Smooth muscle cell (in vitro differentiated cells): Measurements from ENCODE around the gene B3GAT1. TPM values are rescaled to one million over a fixed set of nuclear protein-coding genes. Genes with fewer than 3 reads are reported as not detected.

Experiments used
- DNase-seq: peaks from one replicate; lab custom pipeline; 2025; ENCODE audit not compliant: unreplicated experiment; lab: John Stamatoyannopoulos, UW
- H2AFZ ChIP-seq: fragments of 200-600 bp; sonication (generic); 2 replicates; pipeline ENCODE4 v1.6.0; 2016; ENCODE audit warnings: antibody characterized with exemption, low read depth, mild to moderate bottlenecking
- H3F3A ChIP-seq: fragments of 200-600 bp; sonication (generic); 2 replicates; pipeline ENCODE4 v1.6.0; 2017; ENCODE audit warnings: antibody characterized with exemption, low read depth
- H3K27ac ChIP-seq: fragments of 200-600 bp; sonication (generic); 2 replicates; pipeline ENCODE4 v1.5.1; 2016; ENCODE audit warnings: low read depth, mild to moderate bottlenecking
- H3K27me3 ChIP-seq: fragments of 200-600 bp; sonication (generic); 2 replicates; pipeline ENCODE4 v1.6.1; 2016; ENCODE audit warnings: low read depth, mild to moderate bottlenecking
- H3K36me3 ChIP-seq: fragments of 200-600 bp; sonication (generic); 2 replicates; pipeline ENCODE4 v1.5.1; 2016; ENCODE audit warnings: low read depth
- H3K4me1 ChIP-seq: fragments of 200-600 bp; sonication (generic); 2 replicates; pipeline ENCODE4 v1.5.1; 2016; ENCODE audit warnings: low read depth
- H3K4me2 ChIP-seq: fragments of 200-600 bp; sonication (generic); 2 replicates; pipeline ENCODE4 v1.6.0; 2016; ENCODE audit warnings: mild to moderate bottlenecking
- H3K4me3 ChIP-seq: fragments of 200-600 bp; sonication (generic); 2 replicates; pipeline ENCODE4 v1.5.1; 2016; ENCODE audit warnings: mild to moderate bottlenecking
- H3K79me2 ChIP-seq: fragments of 200-600 bp; sonication (generic); 2 replicates; pipeline ENCODE4 v1.6.0; 2016; ENCODE audit warnings: low read depth, mild to moderate bottlenecking
- H3K9ac ChIP-seq: fragments of 200-600 bp; sonication (generic); 2 replicates; pipeline ENCODE4 v1.6.0; 2016; ENCODE audit warnings: low read depth
- H3K9me3 ChIP-seq: fragments of 200-600 bp; sonication (generic); replicated peaks from 2 replicates; pipeline ENCODE4 v1.5.1; 2016; ENCODE audit warnings: low read depth
- H4K20me1 ChIP-seq: fragments of 200-600 bp; sonication (generic); 2 replicates; pipeline ENCODE4 v1.6.0; 2016; ENCODE audit warnings: low read depth
- CTCF ChIP-seq: fragments of 200-600 bp; sonication (generic); IDR thresholded peaks from 2 replicates; pipeline ENCODE4 v1.5.1; 2017; ENCODE audit warnings: borderline replicate concordance, mild to moderate bottlenecking, antibody characterized with exemption; ENCODE audit not compliant: insufficient read depth, poor library complexity, severe bottlenecking
- WGBS: methylation state at CpG from one replicate; pipeline ENCODE4 v1.1.7; 2016; ENCODE audit warnings: low lambda C conversion rate; 5-methylcytosine and 5-hydroxymethylcytosine counted together
- polyA plus RNA-seq: library from polyadenylated mRNA; unstranded; fragments of >200 nt; fragmentation: Nextera tagmentation; extraction: Ambion mirVana; gene quantifications from 2 replicates; pipeline ENCODE4 v1.2.1, GENCODE V29; 2016
- total RNA-seq: library from RNA; depleted of rRNA; stranded (reverse); fragments of >200 nt; gene quantifications from 2 replicates; pipeline ENCODE4 v1.2.3, GENCODE V29; 2014

The B3GAT1 gene
- total and polyA plus RNA-seq, 2 experiments from 2014 or later, result not detected

- Histone ChIP-seq H3K27ac (no peak overlapping the region), H3K9ac (no peak overlapping the region), H3K36me3 (no peaks in the 10 kb centered on the region), H4K20me1 (no peaks in the 10 kb centered on the region), H3K79me2 (no peaks in the 10 kb centered on the region), H3K27me3 (no peaks in the 10 kb centered on the region), H3K4me2 (no peak overlapping the region), H3F3A (no peaks in the 10 kb centered on the region), H3K4me1 (no peaks in the 10 kb centered on the region), H3K9me3 (no peaks in the 10 kb centered on the region), H2AFZ (no peak overlapping the region), H3K4me3 (no peak overlapping the region)
- DNase-seq, result no peak
- 79% methylated on average over 4 of the region's 4 CpGs for WGBS
- no peak for TF ChIP-seq CTCF
These were observed 72.3 kb downstream of the B3GAT1 start for GRCh38 chr11:134339756-134340155.

- DNase-seq, result no peak
- Histone ChIP-seq H3K9me3 (no peaks in the 10 kb centered on the region), H4K20me1 (no peaks in the 10 kb centered on the region), H3K9ac (no peak overlapping the region), H3K27me3 (no peaks in the 10 kb centered on the region), H3K36me3 (no peaks in the 10 kb centered on the region), H2AFZ (no peak overlapping the region), H3K4me2 (no peak overlapping the region), H3F3A (no peaks in the 10 kb centered on the region), H3K4me3 (no peak overlapping the region), H3K4me1 (no peaks in the 10 kb centered on the region), H3K79me2 (no peaks in the 10 kb centered on the region), H3K27ac (no peak overlapping the region)
- WGBS, result 94% methylated on average over 7 of the region's 7 CpGs
- no peak for TF ChIP-seq CTCF
These were observed 73.4 kb downstream of the B3GAT1 start for GRCh38 chr11:134338654-134339053.

GRCh38 chr11:134338068-134338467 lies 74.0 kb downstream of the B3GAT1 start:
- TF ChIP-seq CTCF, result no peak
- H3K4me2 ChIP-seq, result no peak overlapping the region
- no peak overlapping the region for H3K4me3 ChIP-seq
- H3K36me3 ChIP-seq, result no peaks in the 10 kb centered on the region
- DNase-seq, result no peak
- no peaks in the 10 kb centered on the region for H3K9me3 ChIP-seq
- peaks cover 5% of the 10 kb centered on the region for H3K27me3 ChIP-seq
- no peaks in the 10 kb centered on the region for H3F3A ChIP-seq
- no peaks in the 10 kb centered on the region for H4K20me1 ChIP-seq
- H2AFZ ChIP-seq, result no peak overlapping the region
- 90% methylated on average over 15 of the region's 15 CpGs for WGBS
- no peak overlapping the region for H3K9ac ChIP-seq
- H3K4me1 ChIP-seq, result no peaks in the 10 kb centered on the region
- H3K79me2 ChIP-seq, result no peaks in the 10 kb centered on the region
- H3K27ac ChIP-seq, result no peak overlapping the region

- Histone ChIP-seq H3K27ac (no peak overlapping the region), H3K79me2 (no peaks in the 10 kb centered on the region), H3K4me2 (no peak overlapping the region), H3K4me3 (no peak overlapping the region), H3K36me3 (no peaks in the 10 kb centered on the region), H2AFZ (no peak overlapping the region), H3K9me3 (no peaks in the 10 kb centered on the region), H3K4me1 (no peaks in the 10 kb centered on the region), H3K27me3 (peaks cover 15% of the 10 kb centered on the region), H4K20me1 (no peaks in the 10 kb centered on the region), H3K9ac (no peak overlapping the region), H3F3A (no peaks in the 10 kb centered on the region)
- 89% methylated on average over 4 of the region's 4 CpGs for WGBS
- TF ChIP-seq CTCF, result no peak
- no peak for DNase-seq
These were observed 75.0 kb downstream of the B3GAT1 start for GRCh38 chr11:134337051-134337450.
